Loucy (cell line): ENCODE measurements around the gene OVCH1.

Source experiments
- CTCF ChIP-seq: fragments of 200-600 bp; sonication (generic); conservative IDR thresholded peaks from 2 replicates; pipeline ENCODE4 v1.5.1; 2014; ENCODE audit warnings: mild to moderate bottlenecking, antibody characterized with exemption, low read length
- EZH2phosphoT487 ChIP-seq: fragments of 200-600 bp; IDR thresholded peaks from 2 replicates; pipeline ENCODE4 v1.6.1; 2018; ENCODE audit warnings: antibody characterized with exemption, mild to moderate bottlenecking, moderate library complexity, borderline replicate concordance

GRCh38 chr12:29428633-29429032 is 68.9 kb downstream of the OVCH1 start:
- TF ChIP-seq EZH2phosphoT487, result no peak
- TF ChIP-seq CTCF, result no peak
